Mesenchymal stem cell (in vitro differentiated cells and primary cell): ENCODE data around the gene RARB.
A peak's percentile ranks its signal among the peaks of the same experiment; 100 is the strongest.

Experiments
- DNase-seq: peaks from one replicate; pipeline ENCODE4 v3.0.0-alpha.2; 2013
- H2AFZ ChIP-seq: one replicate; pipeline ENCODE4 v1.6.1; 2013; ENCODE audit warnings: low read depth, mild to moderate bottlenecking, control low read depth, inconsistent platforms, low read length, moderate library complexity
- H2AK5ac ChIP-seq: 2 replicates; pipeline ENCODE4 v1.6.1; 2013; ENCODE audit warnings: low read length, moderate library complexity, mild to moderate bottlenecking, inconsistent platforms; ENCODE audit not compliant: severe bottlenecking
- H2BK120ac ChIP-seq: one replicate; pipeline ENCODE4 v1.6.1; 2013; ENCODE audit warnings: low read depth, mild to moderate bottlenecking, inconsistent platforms, low read length, moderate library complexity
- H2BK12ac ChIP-seq, 2 experiments: one replicate each; pipeline ENCODE4 v1.6.1; 2013; ENCODE audit warnings: inconsistent platforms in 2 of 2, low read length in 2 of 2, mild to moderate bottlenecking in 2 of 2, moderate library complexity in 2 of 2, control low read depth in 1 of 2
- H2BK15ac ChIP-seq: one replicate; pipeline ENCODE4 v1.6.1; 2013; ENCODE audit warnings: mild to moderate bottlenecking, low read depth, inconsistent platforms; ENCODE audit not compliant: poor library complexity, severe bottlenecking
- H2BK5ac ChIP-seq: 2 replicates; pipeline ENCODE4 v1.6.1; 2013; ENCODE audit warnings: low read depth, mild to moderate bottlenecking, low read length, control low read depth, inconsistent platforms; ENCODE audit not compliant: poor library complexity, severe bottlenecking
- H3K14ac ChIP-seq, 2 experiments: one replicate each; pipeline ENCODE4 v1.6.1; 2013; ENCODE audit warnings: inconsistent platforms in 2 of 2, low read length in 2 of 2, control low read depth in 1 of 2, mild to moderate bottlenecking in 1 of 2, moderate library complexity in 1 of 2
- H3K18ac ChIP-seq, 2 experiments: one replicate each; pipeline ENCODE4 v1.6.1; 2013; ENCODE audit warnings: inconsistent platforms in 2 of 2, low read length in 2 of 2, control low read depth in 1 of 2, low read depth in 1 of 2, mild to moderate bottlenecking in 1 of 2
- H3K23ac ChIP-seq, 2 experiments: one replicate each; pipeline ENCODE4 v1.6.1; 2013; ENCODE audit warnings: inconsistent platforms in 2 of 2, low read length in 2 of 2, mild to moderate bottlenecking in 2 of 2, moderate library complexity in 2 of 2, control low read depth in 1 of 2
- H3K27ac ChIP-seq: 2 replicates; pipeline ENCODE4 v1.5.1; 2013; ENCODE audit warnings: mild to moderate bottlenecking, moderate library complexity, low read length, control low read depth, inconsistent platforms; ENCODE audit not compliant: poor library complexity, severe bottlenecking
- H3K27me3 ChIP-seq, 2 experiments: 2 replicates each; pipeline versions ENCODE4 v1.6.1 to v1.7.0; 2013; ENCODE audit warnings: low read length in 2 of 2, mild to moderate bottlenecking in 2 of 2, moderate library complexity in 2 of 2, control low read depth in 1 of 2, inconsistent platforms in 1 of 2; ENCODE audit not compliant: control insufficient read depth in 1 of 2, insufficient read depth in 1 of 2
- H3K36me3 ChIP-seq, 2 experiments: 2 replicates each; pipeline versions ENCODE4 v1.6.1 to v1.7.0; 2013; ENCODE audit warnings: low read length in 2 of 2, control low read depth in 1 of 2, inconsistent platforms in 1 of 2, low read depth in 1 of 2, mild to moderate bottlenecking in 1 of 2; ENCODE audit not compliant: insufficient read depth in 2 of 2, control insufficient read depth in 1 of 2
- H3K4ac ChIP-seq, 2 experiments: one replicate each; pipeline ENCODE4 v1.6.1; 2013; ENCODE audit warnings: inconsistent platforms in 2 of 2, low read length in 2 of 2, mild to moderate bottlenecking in 2 of 2, moderate library complexity in 2 of 2, control low read depth in 1 of 2, low read depth in 1 of 2
- H3K4me1 ChIP-seq: 2 replicates; pipeline ENCODE4 v1.6.1; 2013; ENCODE audit warnings: low read depth, low read length, control low read depth; ENCODE audit not compliant: control insufficient read depth, insufficient read depth
- H3K4me2 ChIP-seq: 2 replicates; pipeline ENCODE4 v1.6.1; 2013; ENCODE audit warnings: low read length, mild to moderate bottlenecking, inconsistent platforms; ENCODE audit not compliant: poor library complexity, severe bottlenecking
- H3K4me3 ChIP-seq, 2 experiments: 2 replicates each; pipeline versions ENCODE4 v1.5.1 to v1.7.0; 2013; ENCODE audit warnings: low read length in 2 of 2, mild to moderate bottlenecking in 2 of 2, control low read depth in 1 of 2, low read depth in 1 of 2; ENCODE audit not compliant: insufficient read depth in 1 of 2
- H3K79me1 ChIP-seq: replicated peaks from 2 replicates; pipeline ENCODE4 v1.6.1; 2013; ENCODE audit warnings: mild to moderate bottlenecking, control low read depth, low read length, inconsistent platforms; ENCODE audit not compliant: poor library complexity, severe bottlenecking
- H3K9ac ChIP-seq: 2 replicates; pipeline ENCODE4 v1.7.0; 2013; ENCODE audit warnings: mild to moderate bottlenecking, low read length, moderate library complexity
- H3K9me3 ChIP-seq: 2 replicates; pipeline ENCODE4 v1.7.0; 2013; ENCODE audit warnings: mild to moderate bottlenecking, low read length; ENCODE audit not compliant: control insufficient read depth
- H4K8ac ChIP-seq: one replicate; pipeline ENCODE4 v1.6.1; 2013; ENCODE audit warnings: inconsistent platforms, mild to moderate bottlenecking, low read length, moderate library complexity
- H4K91ac ChIP-seq: one replicate; pipeline ENCODE4 v1.6.1; 2013; ENCODE audit warnings: mild to moderate bottlenecking, low read length, inconsistent platforms
- WGBS: methylation state at CpG from one replicate; pipeline ENCODE4 v1.1.7; 2013; ENCODE audit warnings: mixed read lengths; 5-methylcytosine and 5-hydroxymethylcytosine counted together

Gene RARB

DNA sequence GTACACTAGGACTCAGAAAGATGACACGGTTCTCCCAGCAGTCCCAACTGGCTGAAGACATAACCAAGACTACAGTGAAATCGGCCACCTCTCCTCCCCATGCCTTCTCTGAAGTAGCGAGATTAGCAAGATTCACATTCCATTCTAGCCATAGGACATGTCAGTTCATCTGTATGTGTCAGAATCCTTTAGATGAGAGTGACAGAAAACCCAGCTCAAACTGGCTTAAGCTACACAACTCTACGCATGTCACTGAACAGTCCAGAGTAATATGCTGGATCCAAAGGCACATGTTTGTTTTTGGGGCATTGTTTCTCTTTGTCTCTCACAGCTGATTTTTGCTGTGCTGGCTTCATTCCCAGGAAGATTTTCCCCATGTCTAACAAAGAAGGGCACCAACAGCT, 75.8 kb downstream of the RARB start:
- Histone ChIP-seq H3K36me3 (no peaks in the 10 kb centered on the region), H2BK12ac (no peak overlapping the region), H3K27me3 (no peaks in the 10 kb centered on the region), H3K23ac (no peak overlapping the region), H2BK5ac (no peak overlapping the region), H2AFZ (no peak overlapping the region), H3K14ac (no peak overlapping the region), H3K27ac (no peak overlapping the region), H3K4ac (no peak overlapping the region), H3K9ac (no peak overlapping the region), H4K8ac (no peak overlapping the region), H3K9me3 (peaks cover 22% of the 10 kb centered on the region), H3K79me1 (no peaks in the 10 kb centered on the region), H2BK120ac (no peak overlapping the region), H2BK15ac (no peak overlapping the region), H3K4me3 (no peak overlapping the region), H3K4me2 (no peak overlapping the region), H2AK5ac (no peak overlapping the region), H4K91ac (no peak overlapping the region), H3K18ac (no peak overlapping the region), H3K4me1 (no peaks in the 10 kb centered on the region)
- WGBS, result 94% methylated on average over 4 of the region's 4 CpGs
- DNase-seq, result no peak

DNA sequence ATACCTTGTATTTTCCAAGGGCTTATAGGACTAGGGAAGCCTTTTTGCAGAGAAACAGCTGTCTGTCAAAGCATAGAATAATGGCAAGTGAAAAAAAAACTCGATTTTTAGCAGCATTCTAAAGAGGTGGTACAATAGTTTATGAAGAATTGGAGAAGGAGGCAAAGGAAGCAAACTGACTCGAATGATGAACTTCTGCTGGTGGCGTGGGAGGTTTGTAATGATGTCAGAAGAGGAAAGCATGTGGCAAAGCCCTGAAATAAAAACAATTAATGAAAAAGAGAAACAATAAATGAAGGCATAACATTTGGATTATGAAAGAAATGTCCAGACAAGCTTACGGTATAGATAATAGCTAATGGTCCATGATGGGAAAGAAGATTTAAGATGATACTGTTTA, 77.5 kb downstream of the RARB start:
- H3K79me1 ChIP-seq, result no peaks in the 10 kb centered on the region
- H4K91ac ChIP-seq, result no peak overlapping the region
- H3K18ac ChIP-seq, result no peak overlapping the region
- no peak overlapping the region for H2BK120ac ChIP-seq
- no peaks in the 10 kb centered on the region for H3K27me3 ChIP-seq
- no peak overlapping the region for H2BK5ac ChIP-seq
- H2AFZ ChIP-seq, result no peak overlapping the region
- no peak overlapping the region for H3K4me2 ChIP-seq
- H3K9ac ChIP-seq, result no peak overlapping the region
- no peak overlapping the region for H3K14ac ChIP-seq
- H3K9me3 ChIP-seq, result peaks cover 22% of the 10 kb centered on the region
- no peak overlapping the region for H2BK15ac ChIP-seq
- no peak overlapping the region for H3K23ac ChIP-seq
- no peaks in the 10 kb centered on the region for H3K36me3 ChIP-seq
- H2AK5ac ChIP-seq, result no peak overlapping the region
- no peak overlapping the region for H4K8ac ChIP-seq
- no peak overlapping the region for H3K4ac ChIP-seq
- no peak overlapping the region for H3K4me3 ChIP-seq
- peaks cover 3% of the 10 kb centered on the region for H3K4me1 ChIP-seq
- H3K27ac ChIP-seq, result no peak overlapping the region
- no peak overlapping the region for H2BK12ac ChIP-seq
- WGBS, result 87% methylated on average over 4 of the region's 4 CpGs
- no peak for DNase-seq

DNA sequence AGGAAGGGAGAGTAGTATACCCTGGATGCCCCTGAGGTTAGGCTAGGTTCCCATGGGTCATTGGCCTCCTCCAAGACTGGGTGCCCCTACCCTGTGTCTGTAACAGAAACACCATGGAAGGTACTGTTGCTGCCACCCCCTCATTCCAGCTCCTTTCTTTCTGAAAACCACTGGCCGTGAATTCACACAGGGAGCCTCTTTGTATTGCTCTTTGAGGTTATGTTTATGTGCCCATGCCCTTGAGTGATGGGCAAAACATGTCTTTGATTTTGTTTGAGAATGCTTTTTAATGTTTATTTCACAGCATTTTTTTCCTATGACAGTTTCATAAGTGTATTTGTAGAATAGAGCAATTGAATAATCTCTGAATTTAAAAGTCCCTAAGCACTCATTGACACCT, 79.7 kb downstream of the RARB start:
- Histone ChIP-seq H2AK5ac (peak overlapping the region; percentile 35), H3K79me1 (no peaks in the 10 kb centered on the region), H3K14ac (no peak overlapping the region), H4K8ac (peak overlapping the region; percentile 72), H2AFZ (no peak overlapping the region), H3K23ac (no peak overlapping the region), H3K27ac (no peak overlapping the region), H3K27me3 (no peaks in the 10 kb centered on the region), H3K9ac (no peak overlapping the region), H2BK5ac (no peak overlapping the region), H3K4me3 (no peak overlapping the region), H3K36me3 (no peaks in the 10 kb centered on the region), H2BK120ac (no peak overlapping the region), H3K9me3 (peaks cover 12% of the 10 kb centered on the region), H3K18ac (no peak overlapping the region), H3K4me2 (no peak overlapping the region), H2BK15ac (no peak overlapping the region), H2BK12ac (no peak overlapping the region), H3K4me1 (peaks cover 3% of the 10 kb centered on the region), H3K4ac (no peak overlapping the region), H4K91ac (no peak overlapping the region)
- no peak for DNase-seq
- no CpG with 5 or more reads among the region's 1 CpG for WGBS

DNA sequence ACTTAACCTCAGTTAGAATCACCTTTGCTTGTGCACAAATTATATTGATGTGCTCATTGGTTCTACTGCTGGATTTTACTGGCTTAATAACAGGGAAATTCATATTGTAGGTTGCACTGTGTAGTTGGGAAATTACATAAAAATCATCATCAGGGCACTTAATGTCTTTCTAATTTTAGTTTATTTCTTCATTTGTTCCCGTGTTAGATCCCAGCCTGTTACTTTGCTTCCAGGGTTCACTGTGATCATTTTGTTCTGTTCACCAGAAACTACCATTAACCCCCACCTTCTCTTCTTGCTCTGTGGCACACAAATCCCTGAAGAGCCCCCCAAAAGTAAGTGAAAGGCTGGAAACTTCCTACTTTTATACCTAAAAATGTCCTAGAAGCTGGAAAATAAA, 80.4 kb downstream of the RARB start:
- Histone ChIP-seq H2BK12ac (no peak overlapping the region), H2BK15ac (no peak overlapping the region), H3K18ac (no peak overlapping the region), H3K27me3 (no peaks in the 10 kb centered on the region), H3K27ac (no peak overlapping the region), H2BK5ac (no peak overlapping the region), H3K4me1 (peaks cover 3% of the 10 kb centered on the region), H2BK120ac (no peak overlapping the region), H3K9ac (no peak overlapping the region), H3K9me3 (peaks cover 9% of the 10 kb centered on the region), H3K4me3 (no peak overlapping the region), H3K14ac (no peak overlapping the region), H3K79me1 (no peaks in the 10 kb centered on the region), H4K8ac (no peak overlapping the region), H3K23ac (no peak overlapping the region), H2AK5ac (no peak overlapping the region), H2AFZ (no peak overlapping the region), H3K4me2 (no peak overlapping the region), H4K91ac (no peak overlapping the region), H3K36me3 (no peaks in the 10 kb centered on the region), H3K4ac (no peak overlapping the region)
- WGBS, result 72% methylated on average over 1 of the region's 1 CpG
- no peak for DNase-seq
